HepG2 (cell line): ENCODE data around the gene SARS2. TPM values are rescaled to one million over a fixed set of nuclear protein-coding genes. Genes with fewer than 3 reads are reported as not detected.
A peak's percentile ranks its signal among the peaks of the same experiment; 100 is the strongest.

Experiments
- AHDC1 ChIP-seq: sonication (generic); formaldehyde crosslinking; IDR thresholded peaks from 2 replicates; pipeline ENCODE4 v1.5.1; 2020; ENCODE audit warnings: mild to moderate bottlenecking, missing genetic modification reagents, borderline replicate concordance
- CCAR2 ChIP-seq: fragments of 200-400 bp; formaldehyde crosslinking; optimal IDR thresholded peaks from 2 replicates; pipeline ENCODE3; 2018; ENCODE audit warnings: low read depth, mild to moderate bottlenecking, low read length, moderate library complexity
- E2F1 ChIP-seq: sonication (generic); formaldehyde crosslinking; IDR thresholded peaks from 2 replicates; pipeline ENCODE4 v1.5.0; 2020; ENCODE audit warnings: missing genetic modification reagents
- ELF3 ChIP-seq: IDR thresholded peaks from 2 replicates; pipeline ENCODE4 v1.6.1; 2016; ENCODE audit warnings: missing genetic modification reagents, missing compliant biosample characterization
- EP300 ChIP-seq, 3 experiments: sonication (generic) in 1 of 3; formaldehyde crosslinking in 1 of 3; IDR thresholded peaks; 2 replicates each; pipeline versions ENCODE4 v1.5.1 to v1.6.1; 2011 to 2020; ENCODE audit warnings: low read depth in 2 of 3, low read length in 2 of 3, borderline replicate concordance in 1 of 3, improper control_type of control experiment in 1 of 3, mild to moderate bottlenecking in 1 of 3, missing genetic modification reagents in 1 of 3, moderate library complexity in 1 of 3
- FOXP1 ChIP-seq, 2 experiments: fragments of 450-650 bp in 1 of 2; IDR thresholded peaks; 2 replicates each; pipeline ENCODE4 v1.6.1; 2017 to 2018; ENCODE audit warnings: antibody characterized with exemption in 1 of 2
- HNF1B ChIP-seq: sonication (generic); formaldehyde crosslinking; IDR thresholded peaks from 2 replicates; pipeline ENCODE4 v1.5.1; 2020; ENCODE audit warnings: mild to moderate bottlenecking, moderate library complexity, missing genetic modification reagents
- NCOA1 ChIP-seq: sonication (generic); formaldehyde crosslinking; IDR thresholded peaks from 2 replicates; pipeline ENCODE4 v1.9.0; 2021; ENCODE audit warnings: missing genetic modification reagents
- PHF21A ChIP-seq: sonication (generic); formaldehyde crosslinking; IDR thresholded peaks from 2 replicates; pipeline ENCODE4 v1.5.0; 2020; ENCODE audit warnings: mild to moderate bottlenecking, missing genetic modification reagents
- PHF5A ChIP-seq: IDR thresholded peaks from one replicate; pipeline ENCODE4 v1.6.1; 2018; ENCODE audit warnings: low read depth, missing genetic modification reagents; ENCODE audit not compliant: unreplicated experiment
- ZNF205 ChIP-seq: IDR thresholded peaks from 2 replicates; pipeline ENCODE4 v1.6.1; 2018; ENCODE audit warnings: missing biosample characterization, missing genetic modification reagents
- ZNF256 ChIP-seq: sonication (generic); formaldehyde crosslinking; conservative IDR thresholded peaks from 2 replicates; pipeline ENCODE4 v1.4.0; 2020; ENCODE audit warnings: missing genetic modification reagents
- ZNF317 ChIP-seq: sonication (generic); formaldehyde crosslinking; IDR thresholded peaks from 2 replicates; pipeline ENCODE4 v1.5.0; 2020; ENCODE audit warnings: mild to moderate bottlenecking, missing genetic modification reagents
- ZNF484 ChIP-seq: sonication (generic); formaldehyde crosslinking; IDR thresholded peaks from 2 replicates; pipeline ENCODE4 v1.5.1; 2020; ENCODE audit warnings: mild to moderate bottlenecking, low read depth, missing genetic modification reagents, borderline replicate concordance
- ZNF543 ChIP-seq: sonication (generic); formaldehyde crosslinking; IDR thresholded peaks from 2 replicates; pipeline ENCODE4 v1.4.0; 2020; ENCODE audit warnings: mild to moderate bottlenecking, missing genetic modification reagents
- ZNF558 ChIP-seq: sonication (generic); formaldehyde crosslinking; IDR thresholded peaks from 2 replicates; pipeline ENCODE4 v1.9.0; 2022; ENCODE audit warnings: mild to moderate bottlenecking, missing genetic modification reagents, borderline replicate concordance
- polyA plus RNA-seq, 8 experiments: library from polyadenylated mRNA; depleted of rRNA in 3 of 8; stranded (reverse) in 7 of 8; unstranded in 1 of 8; fragments of >200 nt; fragmentation: Illumina TruSeq in 4 of 8; extraction: Trizol in 4 of 8; gene quantifications; 2 replicates each; pipeline versions ENCODE4 v1.2.1 to v1.2.3, GENCODE V29; 2011 to 2016; ENCODE audit warnings: low read depth in 4 of 8, missing spikeins in 1 of 8, mixed read lengths in 1 of 8; ENCODE audit not compliant: insufficient read depth in 1 of 8
- total RNA-seq, 5 experiments: library from RNA; depleted of rRNA; stranded (reverse); fragments of >200 nt; fragmentation: Illumina TruSeq; extraction: Trizol; gene quantifications; 2 replicates each; pipeline ENCODE4 v1.2.3, GENCODE V29; 2016; ENCODE audit warnings: low read depth in 1 of 5
- TF ChIP-seq, protein P1 (sequence below): sonication (generic); formaldehyde crosslinking; IDR thresholded peaks from 2 replicates; pipeline ENCODE4 v1.5.0; 2020; ENCODE audit warnings: missing genetic modification reagents

The SARS2 gene
- total and polyA plus RNA-seq, 2 of the 13 experiments (the other 11 are each of a cell fraction or from before 2014, with no cell fraction given), result 40.0 to 48.6 TPM

DNA sequence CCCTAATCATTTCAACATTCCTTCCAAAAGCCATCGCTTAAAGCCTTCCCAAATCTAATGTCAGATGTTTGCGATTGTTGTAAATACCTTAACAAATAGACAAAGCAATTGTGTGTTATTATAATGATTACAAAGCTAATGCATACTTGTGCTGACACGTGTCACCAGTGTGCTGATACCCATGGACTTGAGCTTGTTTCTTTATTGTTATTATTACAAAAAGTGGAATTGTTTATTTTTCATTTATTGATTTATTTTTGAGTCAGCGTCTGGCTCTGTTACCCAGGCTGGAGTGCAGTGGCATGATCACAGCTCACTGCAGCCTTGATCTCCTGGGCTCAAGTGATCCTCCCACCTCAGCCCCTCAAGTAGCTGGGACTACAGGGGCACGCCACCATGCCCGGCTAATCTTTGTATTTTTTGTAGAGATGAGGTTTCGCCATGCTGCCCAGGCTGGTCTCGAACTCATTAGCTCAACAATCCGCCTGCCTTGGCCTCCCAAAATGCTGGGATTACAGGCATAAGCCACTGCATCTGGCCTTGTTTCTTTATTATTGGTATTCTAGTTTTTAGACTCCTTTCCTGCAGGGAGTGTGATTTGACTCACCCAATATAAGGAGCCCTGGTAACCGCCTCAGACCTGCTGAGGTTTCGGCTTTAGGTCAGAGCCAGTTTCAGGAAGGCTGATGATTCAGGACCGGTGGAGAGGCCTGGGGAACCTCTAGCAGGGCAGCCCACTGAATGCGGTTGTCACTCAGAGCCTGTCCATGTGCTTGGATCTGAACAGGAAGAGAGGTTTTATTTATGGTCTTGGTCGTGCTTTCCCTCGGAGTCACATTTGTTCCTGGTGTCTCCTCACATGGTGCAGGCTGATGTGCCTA, 47.1 kb upstream of the SARS2 start (continued):
- TF ChIP-seq AHDC1 (0 out of 2 replicates have a peak, but pooled peaks have one; percentile 34), E2F1 (CRISPR knock-in tag) (no peak), ZNF256 (CRISPR knock-in tag) (no peak), EP300 (IDR thresholded peaks at IDR 0.05; ENCODE audit: low read depth in 2 of 2, low read length in 2 of 2) (no peak), EP300 (CRISPR knock-in tag; IDR thresholded peaks at IDR 0.05; ENCODE audit: borderline replicate concordance) (no peak), ZNF205 (CRISPR knock-in tag) (no peak), HNF1B (CRISPR knock-in tag) (no peak), ELF3 (0 out of 2 replicates have a peak, but pooled peaks have one; percentile 21), ZNF484 (CRISPR knock-in tag) (no peak), ZNF558 (CRISPR knock-in tag) (no peak), ZNF543 (no peak), CCAR2 (no peak), NCOA1 (CRISPR knock-in tag) (no peak), ZNF317 (CRISPR knock-in tag) (no peak), PHF21A (peak; percentile 29; the same call in 1 of the 2 replicates), PHF5A (CRISPR knock-in tag) (no peak), FOXP1 (IDR thresholded peaks at IDR 0.05) (no peak), FOXP1 (CRISPR knock-in tag; IDR thresholded peaks at IDR 0.05) (0 out of 2 replicates have a peak, but pooled peaks have one; percentile 6)
- TF ChIP-seq, protein P1, sequence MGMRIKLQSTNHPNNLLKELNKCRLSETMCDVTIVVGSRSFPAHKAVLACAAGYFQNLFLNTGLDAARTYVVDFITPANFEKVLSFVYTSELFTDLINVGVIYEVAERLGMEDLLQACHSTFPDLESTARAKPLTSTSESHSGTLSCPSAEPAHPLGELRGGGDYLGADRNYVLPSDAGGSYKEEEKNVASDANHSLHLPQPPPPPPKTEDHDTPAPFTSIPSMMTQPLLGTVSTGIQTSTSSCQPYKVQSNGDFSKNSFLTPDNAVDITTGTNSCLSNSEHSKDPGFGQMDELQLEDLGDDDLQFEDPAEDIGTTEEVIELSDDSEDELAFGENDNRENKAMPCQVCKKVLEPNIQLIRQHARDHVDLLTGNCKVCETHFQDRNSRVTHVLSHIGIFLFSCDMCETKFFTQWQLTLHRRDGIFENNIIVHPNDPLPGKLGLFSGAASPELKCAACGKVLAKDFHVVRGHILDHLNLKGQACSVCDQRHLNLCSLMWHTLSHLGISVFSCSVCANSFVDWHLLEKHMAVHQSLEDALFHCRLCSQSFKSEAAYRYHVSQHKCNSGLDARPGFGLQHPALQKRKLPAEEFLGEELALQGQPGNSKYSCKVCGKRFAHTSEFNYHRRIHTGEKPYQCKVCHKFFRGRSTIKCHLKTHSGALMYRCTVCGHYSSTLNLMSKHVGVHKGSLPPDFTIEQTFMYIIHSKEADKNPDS (CRISPR knock-in tag), result no peak
